Measurements from ENCODE around the gene FBF1. TPM values are rescaled to one million over a fixed set of nuclear protein-coding genes. Genes with fewer than 3 reads are reported as not detected.

The FBF1 gene
- total RNA-seq, 1 experiment from 2014 or later, result 20.1 TPM

GRCh38 chr17:75933808-75934207 lies 7.0 kb downstream of the FBF1 start:
- Histone ChIP-seq H3K4me1 (replicated peaks) (no peaks in the 10 kb centered on the region), H3K27me3 (replicated peaks) (no peaks in the 10 kb centered on the region), H3K4me3 (no peak overlapping the region), H3K27ac (no peak overlapping the region), H3K36me3 (no peaks in the 10 kb centered on the region), H3K9me3 (replicated peaks) (no peaks in the 10 kb centered on the region)
- no peak for DNase-seq (ENCODE audit: low read depth in 1 of 2, low spot score in 2 of 2)

- no peaks in the 10 kb centered on the region for H3K4me1 ChIP-seq (replicated peaks)
- no peaks in the 10 kb centered on the region for H3K9me3 ChIP-seq (replicated peaks)
- DNase-seq (ENCODE audit: low read depth in 1 of 2, low spot score in 2 of 2), result no peak
- H3K27me3 ChIP-seq (replicated peaks), result no peaks in the 10 kb centered on the region
- H3K36me3 ChIP-seq, result no peaks in the 10 kb centered on the region
- H3K4me3 ChIP-seq, result no peak overlapping the region
- H3K27ac ChIP-seq, result no peak overlapping the region
These were observed 8.0 kb downstream of the FBF1 start for GRCh38 chr17:75932852-75933251.

GRCh38 chr17:75931062-75931461 lies 9.8 kb downstream of the FBF1 start:
- Histone ChIP-seq H3K36me3 (no peaks in the 10 kb centered on the region), H3K4me1 (replicated peaks) (no peaks in the 10 kb centered on the region), H3K27me3 (replicated peaks) (no peaks in the 10 kb centered on the region), H3K27ac (no peak overlapping the region), H3K9me3 (replicated peaks) (no peaks in the 10 kb centered on the region), H3K4me3 (no peak overlapping the region)
- no peak for DNase-seq (ENCODE audit: low read depth in 1 of 2, low spot score in 2 of 2)

- Histone ChIP-seq H3K4me3 (no peak overlapping the region), H3K4me1 (replicated peaks) (no peaks in the 10 kb centered on the region), H3K27ac (no peak overlapping the region), H3K36me3 (no peaks in the 10 kb centered on the region), H3K27me3 (replicated peaks) (no peaks in the 10 kb centered on the region), H3K9me3 (replicated peaks) (no peaks in the 10 kb centered on the region)
- peak in 1 of 2 experiments; percentile 55 for DNase-seq (ENCODE audit: low read depth in 1 of 2, low spot score in 2 of 2)
These were observed 13.4 kb downstream of the FBF1 start for GRCh38 chr17:75927286-75927922.

GRCh38 chr17:75926456-75926855 lies 14.4 kb downstream of the FBF1 start:
- no peak overlapping the region for H3K27ac ChIP-seq
- DNase-seq (ENCODE audit: low read depth in 1 of 2, low spot score in 2 of 2), result no peak
- no peaks in the 10 kb centered on the region for H3K4me1 ChIP-seq (replicated peaks)
- no peaks in the 10 kb centered on the region for H3K36me3 ChIP-seq
- no peaks in the 10 kb centered on the region for H3K27me3 ChIP-seq (replicated peaks)
- no peak overlapping the region for H3K4me3 ChIP-seq
- no peaks in the 10 kb centered on the region for H3K9me3 ChIP-seq (replicated peaks)

- Histone ChIP-seq H3K36me3 (no peaks in the 10 kb centered on the region), H3K27me3 (replicated peaks) (no peaks in the 10 kb centered on the region), H3K27ac (no peak overlapping the region), H3K4me1 (replicated peaks) (no peaks in the 10 kb centered on the region), H3K4me3 (no peak overlapping the region), H3K9me3 (replicated peaks) (no peaks in the 10 kb centered on the region)
- no peak for DNase-seq (ENCODE audit: low read depth in 1 of 2, low spot score in 2 of 2)
These were observed 14.9 kb downstream of the FBF1 start for GRCh38 chr17:75925912-75926311.

GRCh38 chr17:75925103-75925502 lies 15.7 kb downstream of the FBF1 start:
- no peaks in the 10 kb centered on the region for H3K36me3 ChIP-seq
- H3K9me3 ChIP-seq (replicated peaks), result no peaks in the 10 kb centered on the region
- no peaks in the 10 kb centered on the region for H3K4me1 ChIP-seq (replicated peaks)
- no peak overlapping the region for H3K27ac ChIP-seq
- no peak for DNase-seq (ENCODE audit: low read depth in 1 of 2, low spot score in 2 of 2)
- no peak overlapping the region for H3K4me3 ChIP-seq
- no peaks in the 10 kb centered on the region for H3K27me3 ChIP-seq (replicated peaks)

GRCh38 chr17:75922963-75923874 lies 17.6 kb downstream of the FBF1 start:
- Histone ChIP-seq H3K27me3 (replicated peaks) (no peaks in the 10 kb centered on the region), H3K4me3 (no peak overlapping the region), H3K27ac (no peak overlapping the region), H3K4me1 (replicated peaks) (no peaks in the 10 kb centered on the region), H3K9me3 (replicated peaks) (no peaks in the 10 kb centered on the region), H3K36me3 (no peaks in the 10 kb centered on the region)
- no peak for DNase-seq (ENCODE audit: low read depth in 1 of 2, low spot score in 2 of 2)

GRCh38 chr17:75922173-75922961 lies 18.5 kb downstream of the FBF1 start:
- no peaks in the 10 kb centered on the region for H3K27me3 ChIP-seq (replicated peaks)
- H3K27ac ChIP-seq, result no peak overlapping the region
- no peaks in the 10 kb centered on the region for H3K9me3 ChIP-seq (replicated peaks)
- H3K4me3 ChIP-seq, result no peak overlapping the region
- no peaks in the 10 kb centered on the region for H3K4me1 ChIP-seq (replicated peaks)
- H3K36me3 ChIP-seq, result no peaks in the 10 kb centered on the region
- no peak for DNase-seq (ENCODE audit: low read depth in 1 of 2, low spot score in 2 of 2)

- H3K4me1 ChIP-seq (replicated peaks), result no peaks in the 10 kb centered on the region
- no peak for DNase-seq (ENCODE audit: low read depth in 1 of 2, low spot score in 2 of 2)
- H3K36me3 ChIP-seq, result no peaks in the 10 kb centered on the region
- H3K27me3 ChIP-seq (replicated peaks), result no peaks in the 10 kb centered on the region
- no peak overlapping the region for H3K27ac ChIP-seq
- no peak overlapping the region for H3K4me3 ChIP-seq
- H3K9me3 ChIP-seq (replicated peaks), result no peaks in the 10 kb centered on the region
These were observed 19.2 kb downstream of the FBF1 start for GRCh38 chr17:75921596-75921995.

- H3K9me3 ChIP-seq (replicated peaks), result no peaks in the 10 kb centered on the region
- no peaks in the 10 kb centered on the region for H3K4me1 ChIP-seq (replicated peaks)
- H3K27ac ChIP-seq, result no peak overlapping the region
- no peaks in the 10 kb centered on the region for H3K36me3 ChIP-seq
- DNase-seq (ENCODE audit: low read depth in 1 of 2, low spot score in 2 of 2), result no peak
- no peaks in the 10 kb centered on the region for H3K27me3 ChIP-seq (replicated peaks)
- no peak overlapping the region for H3K4me3 ChIP-seq
These were observed 20.7 kb downstream of the FBF1 start for GRCh38 chr17:75920045-75920560.

- Histone ChIP-seq H3K27ac (no peak overlapping the region), H3K27me3 (replicated peaks) (no peaks in the 10 kb centered on the region), H3K9me3 (replicated peaks) (no peaks in the 10 kb centered on the region), H3K36me3 (no peaks in the 10 kb centered on the region), H3K4me3 (no peak overlapping the region), H3K4me1 (replicated peaks) (no peaks in the 10 kb centered on the region)
- no peak for DNase-seq (ENCODE audit: low read depth in 1 of 2, low spot score in 2 of 2)
These were observed 21.2 kb downstream of the FBF1 start for GRCh38 chr17:75919611-75920010.

GRCh38 chr17:75917917-75918445 lies 22.9 kb downstream of the FBF1 start:
- H3K4me1 ChIP-seq (replicated peaks), result no peaks in the 10 kb centered on the region
- H3K27ac ChIP-seq, result no peak overlapping the region
- no peak overlapping the region for H3K4me3 ChIP-seq
- no peaks in the 10 kb centered on the region for H3K27me3 ChIP-seq (replicated peaks)
- H3K9me3 ChIP-seq (replicated peaks), result no peaks in the 10 kb centered on the region
- no peak for DNase-seq (ENCODE audit: low read depth in 1 of 2, low spot score in 2 of 2)
- 0 out of 2 replicates have a peak, but pooled peaks cover 3% of the 10 kb centered on the region for H3K36me3 ChIP-seq
